ENCODE measurements around the gene DAW1.
A peak's percentile ranks its signal among the peaks of the same experiment; 100 is the strongest.
"Not testable (repeated sequence)": the region's sequence is repeated elsewhere in the genome, so short reads cannot be mapped to it uniquely, and the experiment has no call there.

DAW1 gene

GRCh38 chr2:227871375-227871791 lies at the start of gene DAW1:
Gene DAW1, plus strand, starts transcription at chr2:227871631. Its CDS starts 59 bp downstream, at chr2:227871690.
- DNase-seq (ENCODE audit: low spot score), result peak; percentile 92

- no peak for DNase-seq (ENCODE audit: low spot score)
Measured at GRCh38 chr2:227822416-227823003, 48.9 kb upstream of the DAW1 start.

GRCh38 chr2:227823922-227824321 lies 47.5 kb upstream of the DAW1 start:
- no peak for DNase-seq (ENCODE audit: low spot score)

- no peak for DNase-seq (ENCODE audit: low spot score)
Measured at GRCh38 chr2:227824711-227825110, 46.7 kb upstream of the DAW1 start.

- DNase-seq (ENCODE audit: low spot score), result no peak
Measured at GRCh38 chr2:227826019-227826521, 45.4 kb upstream of the DAW1 start.

- DNase-seq (ENCODE audit: low spot score), result no peak
Measured at GRCh38 chr2:227826563-227826962, 44.9 kb upstream of the DAW1 start.

GRCh38 chr2:227827143-227827542 lies 44.3 kb upstream of the DAW1 start:
- no peak for DNase-seq (ENCODE audit: low spot score)

GRCh38 chr2:227828477-227828912 lies 42.9 kb upstream of the DAW1 start:
- no peak for DNase-seq (ENCODE audit: low spot score)

GRCh38 chr2:227829337-227829736 lies 42.1 kb upstream of the DAW1 start:
- no peak for DNase-seq (ENCODE audit: low spot score)

- DNase-seq (ENCODE audit: low spot score), result no peak
Measured at GRCh38 chr2:227834423-227834822, 37.0 kb upstream of the DAW1 start.

- DNase-seq (ENCODE audit: low spot score), result no peak
Measured at GRCh38 chr2:227834916-227835650, 36.3 kb upstream of the DAW1 start.

- not testable (repeated sequence) for DNase-seq (ENCODE audit: low spot score)
Measured at GRCh38 chr2:227839339-227840129, 31.9 kb upstream of the DAW1 start.

- no peak for DNase-seq (ENCODE audit: low spot score)
Measured at GRCh38 chr2:227846831-227847230, 24.6 kb upstream of the DAW1 start.

- no peak for DNase-seq (ENCODE audit: low spot score)
Measured at GRCh38 chr2:227848146-227848545, 23.3 kb upstream of the DAW1 start.

- no peak for DNase-seq (ENCODE audit: low spot score)
Measured at GRCh38 chr2:227848586-227848985, 22.8 kb upstream of the DAW1 start.

GRCh38 chr2:227849906-227850305 lies 21.5 kb upstream of the DAW1 start:
- DNase-seq (ENCODE audit: low spot score), result peak; percentile 71

- peak; percentile 55 for DNase-seq (ENCODE audit: low spot score)
Measured at GRCh38 chr2:227853204-227853629, 18.2 kb upstream of the DAW1 start.

- DNase-seq (ENCODE audit: low spot score), result no peak
Measured at GRCh38 chr2:227853765-227854271, 17.6 kb upstream of the DAW1 start.

- DNase-seq (ENCODE audit: low spot score), result no peak
Measured at GRCh38 chr2:227855440-227855839, 16.0 kb upstream of the DAW1 start.

GRCh38 chr2:227856697-227857096 lies 14.7 kb upstream of the DAW1 start:
- no peak for DNase-seq (ENCODE audit: low spot score)

- DNase-seq (ENCODE audit: low spot score), result no peak
Measured at GRCh38 chr2:227860221-227860641, 11.2 kb upstream of the DAW1 start.

GRCh38 chr2:227861011-227861410 lies 10.4 kb upstream of the DAW1 start:
- DNase-seq (ENCODE audit: low spot score), result no peak
